HepG2 (cell line): ENCODE results near the gene MRPL34. TPM values are rescaled to one million over a fixed set of nuclear protein-coding genes. Genes with fewer than 3 reads are reported as not detected.

ENCODE experiments used
- EHMT2 ChIP-seq: fragments of 200-600 bp; sonication (generic); IDR thresholded peaks from 2 replicates; pipeline ENCODE4 v1.7.0; 2017; ENCODE audit warnings: antibody characterized with exemption, low read depth, low read length, borderline replicate concordance
- FOXM1 ChIP-seq: sonication (generic); formaldehyde crosslinking; IDR thresholded peaks from 2 replicates; pipeline ENCODE4 v1.5.0; 2020; ENCODE audit warnings: missing genetic modification reagents
- KAT7 ChIP-seq: IDR thresholded peaks from 2 replicates; pipeline ENCODE4 v1.6.1; 2018; ENCODE audit warnings: borderline replicate concordance, missing compliant biosample characterization
- NFE2 ChIP-seq: sonication (generic); formaldehyde crosslinking; IDR thresholded peaks from 2 replicates; pipeline ENCODE4 v1.4.0; 2020; ENCODE audit warnings: missing genetic modification reagents
- NR2F6 ChIP-seq, 2 experiments: IDR thresholded peaks; 2 replicates each; pipeline ENCODE4 v1.6.1; 2016; ENCODE audit warnings: antibody characterized with exemption in 1 of 2, mild to moderate bottlenecking in 1 of 2
- PAF1 ChIP-seq: IDR thresholded peaks from 2 replicates; pipeline ENCODE4 v1.6.1; 2016; ENCODE audit warnings: missing genetic modification reagents, missing compliant biosample characterization
- PLRG1 ChIP-seq: fragments of 450-650 bp; conservative IDR thresholded peaks from 2 replicates; pipeline ENCODE4 v1.6.1; 2016
- RFX5 ChIP-seq: IDR thresholded peaks from 2 replicates; pipeline ENCODE4 v1.6.1; 2011; ENCODE audit warnings: low read depth, low read length, improper control_type of control experiment
- SCMH1 ChIP-seq: sonication (generic); formaldehyde crosslinking; IDR thresholded peaks from 2 replicates; pipeline ENCODE4 v1.9.0; 2021; ENCODE audit warnings: missing genetic modification reagents, mild to moderate bottlenecking, borderline replicate concordance
- SOX13 ChIP-seq, 3 experiments: fragments of 450-650 bp in 1 of 3; sonication (generic) in 1 of 3; formaldehyde crosslinking in 1 of 3; IDR thresholded peaks in 2 of 3; conservative IDR thresholded peaks in 1 of 3; 2 replicates each; pipeline versions ENCODE4 v1.5.0 to v1.6.1; 2016 to 2020; ENCODE audit warnings: antibody characterized with exemption in 1 of 3, mild to moderate bottlenecking in 1 of 3, missing compliant biosample characterization in 1 of 3, missing genetic modification reagents in 1 of 3, moderate library complexity in 1 of 3
- SP2 ChIP-seq: sonication (generic); formaldehyde crosslinking; IDR thresholded peaks from 2 replicates; pipeline ENCODE4 v1.5.1; 2020; ENCODE audit warnings: mild to moderate bottlenecking, missing genetic modification reagents
- ZNF274 ChIP-seq: sonication (generic); formaldehyde crosslinking; IDR thresholded peaks from 2 replicates; pipeline ENCODE4 v1.5.1; 2020; ENCODE audit warnings: mild to moderate bottlenecking, missing genetic modification reagents
- ZNF570 ChIP-seq: sonication (generic); formaldehyde crosslinking; IDR thresholded peaks from 2 replicates; pipeline ENCODE4 v1.4.0; 2020; ENCODE audit warnings: mild to moderate bottlenecking, missing genetic modification reagents, borderline replicate concordance
- ZNF576 ChIP-seq: sonication (generic); formaldehyde crosslinking; IDR thresholded peaks from 2 replicates; pipeline ENCODE4 v1.4.0; 2020; ENCODE audit warnings: mild to moderate bottlenecking, missing genetic modification reagents
- ZNF580 ChIP-seq: IDR thresholded peaks from 2 replicates; pipeline ENCODE4 v1.6.1; 2016; ENCODE audit warnings: low read depth, borderline replicate concordance
- ZNF619 ChIP-seq: sonication (generic); formaldehyde crosslinking; IDR thresholded peaks from 2 replicates; pipeline ENCODE4 v1.4.0; 2020; ENCODE audit warnings: mild to moderate bottlenecking, missing genetic modification reagents
- ZNF775 ChIP-seq: sonication (generic); formaldehyde crosslinking; IDR thresholded peaks from 2 replicates; pipeline ENCODE4 v1.4.0; 2020; ENCODE audit warnings: missing genetic modification reagents, mild to moderate bottlenecking, moderate library complexity, borderline replicate concordance
- polyA plus RNA-seq, 8 experiments: library from polyadenylated mRNA; depleted of rRNA in 3 of 8; stranded (reverse) in 7 of 8; unstranded in 1 of 8; fragments of >200 nt; fragmentation: Illumina TruSeq in 4 of 8; extraction: Trizol in 4 of 8; gene quantifications; 2 replicates each; pipeline versions ENCODE4 v1.2.1 to v1.2.3, GENCODE V29; 2011 to 2016; ENCODE audit warnings: low read depth in 4 of 8, missing spikeins in 1 of 8, mixed read lengths in 1 of 8; ENCODE audit not compliant: insufficient read depth in 1 of 8
- total RNA-seq, 5 experiments: library from RNA; depleted of rRNA; stranded (reverse); fragments of >200 nt; fragmentation: Illumina TruSeq; extraction: Trizol; gene quantifications; 2 replicates each; pipeline ENCODE4 v1.2.3, GENCODE V29; 2016; ENCODE audit warnings: low read depth in 1 of 5
- TF ChIP-seq, protein P1 (sequence below): sonication (generic); formaldehyde crosslinking; IDR thresholded peaks from 2 replicates; pipeline ENCODE4 v1.4.0; 2020; ENCODE audit warnings: missing genetic modification reagents

MRPL34 gene
- total and polyA plus RNA-seq, 2 of the 13 experiments (the other 11 are each of a cell fraction or from before 2014, with no cell fraction given) = 74.0 to 77.3 TPM

GRCh38 chr19:17346109-17346671 is 40.5 kb downstream of the MRPL34 start (continued):
- no peak for TF ChIP-seq ZNF274
- no peak for TF ChIP-seq SOX13 (IDR thresholded peaks at IDR 0.05)
- TF ChIP-seq SOX13 (CRISPR knock-in tag; conservative IDR thresholded peaks at IDR 0.05 in 1 of 2, IDR thresholded peaks at IDR 0.05 in 1 of 2) = no peak
- TF ChIP-seq NR2F6 (IDR thresholded peaks at IDR 0.05) = no peak
- peak; percentile 23; the same call in 1 of the 2 replicates for TF ChIP-seq NR2F6 (CRISPR knock-in tag; IDR thresholded peaks at IDR 0.05)
- no peak for TF ChIP-seq PLRG1
- no peak for TF ChIP-seq ZNF619 (CRISPR knock-in tag)
- TF ChIP-seq ZNF576 (CRISPR knock-in tag) = no peak
- TF ChIP-seq ZNF570 (CRISPR knock-in tag) = no peak
- no peak for TF ChIP-seq EHMT2
- no peak for TF ChIP-seq KAT7 (CRISPR knock-in tag)
- no peak for TF ChIP-seq RFX5
- TF ChIP-seq, protein P1, sequence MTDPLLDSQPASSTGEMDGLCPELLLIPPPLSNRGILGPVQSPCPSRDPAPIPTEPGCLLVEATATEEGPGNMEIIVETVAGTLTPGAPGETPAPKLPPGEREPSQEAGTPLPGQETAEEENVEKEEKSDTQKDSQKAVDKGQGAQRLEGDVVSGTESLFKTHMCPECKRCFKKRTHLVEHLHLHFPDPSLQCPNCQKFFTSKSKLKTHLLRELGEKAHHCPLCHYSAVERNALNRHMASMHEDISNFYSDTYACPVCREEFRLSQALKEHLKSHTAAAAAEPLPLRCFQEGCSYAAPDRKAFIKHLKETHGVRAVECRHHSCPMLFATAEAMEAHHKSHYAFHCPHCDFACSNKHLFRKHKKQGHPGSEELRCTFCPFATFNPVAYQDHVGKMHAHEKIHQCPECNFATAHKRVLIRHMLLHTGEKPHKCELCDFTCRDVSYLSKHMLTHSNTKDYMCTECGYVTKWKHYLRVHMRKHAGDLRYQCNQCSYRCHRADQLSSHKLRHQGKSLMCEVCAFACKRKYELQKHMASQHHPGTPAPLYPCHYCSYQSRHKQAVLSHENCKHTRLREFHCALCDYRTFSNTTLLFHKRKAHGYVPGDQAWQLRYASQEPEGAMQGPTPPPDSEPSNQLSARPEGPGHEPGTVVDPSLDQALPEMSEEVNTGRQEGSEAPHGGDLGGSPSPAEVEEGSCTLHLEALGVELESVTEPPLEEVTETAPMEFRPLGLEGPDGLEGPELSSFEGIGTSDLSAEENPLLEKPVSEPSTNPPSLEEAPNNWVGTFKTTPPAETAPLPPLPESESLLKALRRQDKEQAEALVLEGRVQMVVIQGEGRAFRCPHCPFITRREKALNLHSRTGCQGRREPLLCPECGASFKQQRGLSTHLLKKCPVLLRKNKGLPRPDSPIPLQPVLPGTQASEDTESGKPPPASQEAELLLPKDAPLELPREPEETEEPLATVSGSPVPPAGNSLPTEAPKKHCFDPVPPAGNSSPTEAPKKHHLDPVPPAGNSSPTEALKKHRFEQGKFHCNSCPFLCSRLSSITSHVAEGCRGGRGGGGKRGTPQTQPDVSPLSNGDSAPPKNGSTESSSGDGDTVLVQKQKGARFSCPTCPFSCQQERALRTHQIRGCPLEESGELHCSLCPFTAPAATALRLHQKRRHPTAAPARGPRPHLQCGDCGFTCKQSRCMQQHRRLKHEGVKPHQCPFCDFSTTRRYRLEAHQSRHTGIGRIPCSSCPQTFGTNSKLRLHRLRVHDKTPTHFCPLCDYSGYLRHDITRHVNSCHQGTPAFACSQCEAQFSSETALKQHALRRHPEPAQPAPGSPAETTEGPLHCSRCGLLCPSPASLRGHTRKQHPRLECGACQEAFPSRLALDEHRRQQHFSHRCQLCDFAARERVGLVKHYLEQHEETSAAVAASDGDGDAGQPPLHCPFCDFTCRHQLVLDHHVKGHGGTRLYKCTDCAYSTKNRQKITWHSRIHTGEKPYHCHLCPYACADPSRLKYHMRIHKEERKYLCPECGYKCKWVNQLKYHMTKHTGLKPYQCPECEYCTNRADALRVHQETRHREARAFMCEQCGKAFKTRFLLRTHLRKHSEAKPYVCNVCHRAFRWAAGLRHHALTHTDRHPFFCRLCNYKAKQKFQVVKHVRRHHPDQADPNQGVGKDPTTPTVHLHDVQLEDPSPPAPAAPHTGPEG = 0 out of 2 replicates have a peak, but pooled peaks have one; percentile 57
- TF ChIP-seq ZNF775 = no peak
- no peak for TF ChIP-seq NFE2 (CRISPR knock-in tag)
- no peak for TF ChIP-seq FOXM1 (CRISPR knock-in tag)
- no peak for TF ChIP-seq SP2
- TF ChIP-seq ZNF580 (CRISPR knock-in tag) = 0 out of 2 replicates have a peak, but pooled peaks have one; percentile 21
- no peak for TF ChIP-seq PAF1
- TF ChIP-seq SCMH1 (CRISPR knock-in tag) = no peak
